Subcutaneous adipose tissue (tissue), 4 donors: ENCODE measurements around the gene DLL3. TPM values are rescaled to one million over a fixed set of nuclear protein-coding genes. Genes with fewer than 3 reads are reported as not detected.

Experiments used
- CTCF ChIP-seq: fragments of 450-650 bp; IDR thresholded peaks from one replicate; pipeline ENCODE4 v1.5.1; 2016; ENCODE audit warnings: low read depth, mild to moderate bottlenecking, control low read depth, antibody characterized with exemption, moderate library complexity
- total RNA-seq, 4 donors: library from RNA; depleted of rRNA; stranded (reverse); fragments of >200 nt; gene quantifications; one replicate each; pipeline ENCODE4 v1.1.0, GENCODE V29; 2016

DLL3 gene
- total RNA-seq, 4 donors from 2014 or later: not detected

GRCh38 chr19:39550197-39550596 lies 51.5 kb downstream of the DLL3 start:
- TF ChIP-seq CTCF: no peak

GRCh38 chr19:39553082-39553652 lies 54.4 kb downstream of the DLL3 start:
- TF ChIP-seq CTCF: no peak

- no peak for TF ChIP-seq CTCF
These were observed 56.1 kb downstream of the DLL3 start for GRCh38 chr19:39554701-39555311.

GRCh38 chr19:39555883-39556282 lies 57.1 kb downstream of the DLL3 start:
- TF ChIP-seq CTCF: no peak

Other genes with a start within 250 kb of the DLL3 start
- not detected for gene IFNL2, start 230.6 kb upstream of the DLL3 start, total RNA-seq
- not detected for gene IFNL1, start 202.5 kb upstream of the DLL3 start, total RNA-seq
- 1 to 10 TPM in 1 of 4 donors, under 1 TPM in 3; 0.33 to 1.0 (median 0.82) TPM for gene LRFN1, start 178.1 kb upstream of the DLL3 start, total RNA-seq
- gene GMFG, start 162.9 kb upstream of the DLL3 start, total RNA-seq: 10 to 100 TPM; 33.9 to 75.1 (median 43.2) TPM
- gene SAMD4B, start 156.5 kb upstream of the DLL3 start, total RNA-seq: 10 to 100 TPM; 45.9 to 83.8 (median 49.4) TPM
- 10 to 100 TPM; 24.3 to 32.4 (median 30.2) TPM for gene PAF1, start 107.8 kb upstream of the DLL3 start, total RNA-seq
- gene MED29, start 107.6 kb upstream of the DLL3 start, total RNA-seq: 10 to 100 TPM; 23.1 to 28.9 (median 26.4) TPM
- gene ZFP36, start 92.1 kb upstream of the DLL3 start, total RNA-seq: 100 to 1,000 TPM in 2 of 4 donors, 10 to 100 TPM in 2; 76.9 to 156 (median 95.5) TPM
- gene PLEKHG2, start 86.3 kb upstream of the DLL3 start, total RNA-seq: 10 to 100 TPM in 2 of 4 donors, 1 to 10 TPM in 2; 7.9 to 19.4 (median 10.0) TPM
- gene RPS16, start 63.0 kb upstream of the DLL3 start, total RNA-seq: 1,000 to 10,000 TPM; 1,086 to 2,005 (median 1,454) TPM
- 10 to 100 TPM; 41.7 to 87.4 (median 59.6) TPM for gene SUPT5H, start 53.4 kb upstream of the DLL3 start, total RNA-seq
- 10 to 100 TPM; 31.9 to 50.1 (median 38.6) TPM for gene TIMM50, start 18.1 kb upstream of the DLL3 start, total RNA-seq
- not detected for gene SELENOV, start 16.2 kb downstream of the DLL3 start, total RNA-seq
- 1 to 10 TPM in 3 of 4 donors, under 1 TPM in 1; 0.65 to 3.3 (median 2.1) TPM for gene EID2B, start 33.9 kb downstream of the DLL3 start, total RNA-seq
- gene EID2, start 41.2 kb downstream of the DLL3 start, total RNA-seq: 10 to 100 TPM in 2 of 4 donors, 1 to 10 TPM in 2; 5.9 to 13.4 (median 9.0) TPM
- gene LGALS13, start 103.6 kb downstream of the DLL3 start, total RNA-seq: not detected
- gene LGALS16, start 157.0 kb downstream of the DLL3 start, total RNA-seq: not detected
- not detected for gene LGALS14, start 205.5 kb downstream of the DLL3 start, total RNA-seq
- gene CLC, start 239.1 kb downstream of the DLL3 start, total RNA-seq: not detected